WTC11 (cell line): Measurements from ENCODE around the gene NELL2.

ENCODE experiments used
- CTCF ChIP-seq: fragments of 200-600 bp; IDR thresholded peaks from 2 replicates; pipeline ENCODE4 v1.8.0; 2022; ENCODE audit warnings: antibody characterized with exemption
- FOXK1 ChIP-seq: sonication (generic); formaldehyde crosslinking; IDR thresholded peaks from 2 replicates; pipeline ENCODE4 v1.8.0; 2022; ENCODE audit warnings: mild to moderate bottlenecking, moderate library complexity, missing genetic modification reagents
- FOXP4 ChIP-seq: sonication (generic); formaldehyde crosslinking; IDR thresholded peaks from 2 replicates; pipeline ENCODE4 v1.8.0; 2022; ENCODE audit warnings: mild to moderate bottlenecking, missing genetic modification reagents
- HMGXB4 ChIP-seq: sonication (generic); formaldehyde crosslinking; IDR thresholded peaks from 2 replicates; pipeline ENCODE4 v1.8.1; 2023; ENCODE audit warnings: mild to moderate bottlenecking, moderate library complexity, missing genetic modification reagents
- MLX ChIP-seq: sonication (generic); formaldehyde crosslinking; IDR thresholded peaks from 2 replicates; pipeline ENCODE4 v1.8.1; 2023; ENCODE audit warnings: mild to moderate bottlenecking, missing genetic modification reagents, moderate library complexity
- NFYB ChIP-seq: sonication (generic); formaldehyde crosslinking; conservative IDR thresholded peaks from 2 replicates; pipeline ENCODE4 v1.8.0; 2022; ENCODE audit warnings: low read depth, missing genetic modification reagents
- NR2C2 ChIP-seq: sonication (generic); formaldehyde crosslinking; IDR thresholded peaks from 2 replicates; pipeline ENCODE4 v1.8.0; 2022; ENCODE audit warnings: mild to moderate bottlenecking, missing genetic modification reagents
- TCF7 ChIP-seq: sonication (generic); formaldehyde crosslinking; IDR thresholded peaks from 2 replicates; pipeline ENCODE4 v1.8.0; 2022; ENCODE audit warnings: mild to moderate bottlenecking, low read depth, missing genetic modification reagents, moderate library complexity
- USF2 ChIP-seq: sonication (generic); formaldehyde crosslinking; IDR thresholded peaks from 2 replicates; pipeline ENCODE4 v1.8.1; 2023; ENCODE audit warnings: mild to moderate bottlenecking, missing genetic modification reagents, moderate library complexity
- ZBTB43 ChIP-seq: sonication (generic); formaldehyde crosslinking; IDR thresholded peaks from 2 replicates; pipeline ENCODE4 v1.8.1; 2023; ENCODE audit warnings: mild to moderate bottlenecking, missing genetic modification reagents

GRCh38 chr12:44510076-44510475, 366.0 kb downstream of the NELL2 start:
- TF ChIP-seq NR2C2 (CRISPR knock-in tag) (no peak), HMGXB4 (CRISPR knock-in tag) (no peak), FOXP4 (CRISPR knock-in tag) (no peak), CTCF (no peak), TCF7 (CRISPR knock-in tag) (no peak), ZBTB43 (CRISPR knock-in tag) (no peak), NFYB (CRISPR knock-in tag) (no peak), MLX (no peak), USF2 (CRISPR knock-in tag) (no peak), FOXK1 (CRISPR knock-in tag) (no peak)
